Measurements from ENCODE around the gene CAPG.
A peak's percentile ranks its signal among the peaks of the same experiment; 100 is the strongest.
"Not testable (repeated sequence)": the region's sequence is repeated elsewhere in the genome, so short reads cannot be mapped to it uniquely, and the experiment has no call there.

The CAPG gene

DNA sequence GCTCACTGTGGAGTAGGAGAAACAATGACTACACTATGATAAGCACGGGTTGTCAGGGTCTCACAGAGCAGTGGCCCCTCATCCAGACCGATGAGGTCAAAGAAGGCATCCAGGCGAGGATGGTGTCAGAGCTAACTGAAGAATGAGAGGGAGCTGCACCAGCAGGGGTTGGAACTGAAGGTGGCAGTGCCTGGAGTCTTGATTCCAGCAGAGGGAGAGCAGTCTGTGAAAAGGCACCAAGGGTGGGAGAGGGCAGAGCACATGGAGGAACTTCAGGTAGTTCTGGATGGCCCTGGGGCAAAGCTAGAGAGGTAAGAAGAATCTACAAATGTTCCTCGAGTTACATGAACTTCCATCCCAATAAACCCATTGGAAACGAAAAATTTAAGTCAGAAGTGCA is 43.0 kb downstream of the CAPG start:
- no peak for DNase-seq (ENCODE audit: low spot score)
- no peak for FAIRE-seq

DNA sequence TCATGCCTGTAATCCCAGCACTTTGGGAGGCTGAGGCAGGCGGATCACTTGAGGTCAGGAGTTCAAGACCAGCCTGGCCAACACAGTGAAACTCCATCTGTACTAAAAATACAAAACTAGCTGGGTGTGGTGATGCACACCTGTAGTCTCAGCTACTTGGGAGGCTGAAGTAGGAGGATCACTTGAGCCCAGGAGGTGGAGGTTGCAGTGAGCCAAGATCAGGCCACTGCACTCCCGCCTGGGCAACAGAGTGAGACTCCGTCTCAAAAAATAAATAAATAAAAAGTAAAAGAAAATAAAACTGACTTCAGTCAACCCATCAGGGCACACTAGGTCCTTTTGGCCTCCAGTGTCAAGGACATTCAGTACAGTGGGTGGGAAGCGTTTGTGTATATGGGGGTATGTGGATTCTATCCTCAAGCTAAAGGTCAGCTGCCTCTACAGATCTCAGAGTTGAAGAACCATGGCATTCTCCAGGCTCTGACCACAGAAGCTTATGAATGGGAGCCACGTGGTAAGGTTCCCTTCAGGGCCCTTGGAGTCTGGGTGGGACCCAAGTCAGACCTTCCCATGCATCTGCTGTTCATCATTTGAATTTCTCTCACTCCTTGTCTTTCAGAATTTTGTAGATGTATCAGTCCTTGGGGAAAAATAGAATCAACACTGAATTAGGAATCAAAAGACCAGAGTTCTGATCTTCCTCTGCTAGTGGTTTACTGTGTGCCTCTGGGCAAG is 47.3 kb downstream of the CAPG start:
- DNase-seq (ENCODE audit: low spot score); FAIRE-seq: not testable (repeated sequence)

DNA sequence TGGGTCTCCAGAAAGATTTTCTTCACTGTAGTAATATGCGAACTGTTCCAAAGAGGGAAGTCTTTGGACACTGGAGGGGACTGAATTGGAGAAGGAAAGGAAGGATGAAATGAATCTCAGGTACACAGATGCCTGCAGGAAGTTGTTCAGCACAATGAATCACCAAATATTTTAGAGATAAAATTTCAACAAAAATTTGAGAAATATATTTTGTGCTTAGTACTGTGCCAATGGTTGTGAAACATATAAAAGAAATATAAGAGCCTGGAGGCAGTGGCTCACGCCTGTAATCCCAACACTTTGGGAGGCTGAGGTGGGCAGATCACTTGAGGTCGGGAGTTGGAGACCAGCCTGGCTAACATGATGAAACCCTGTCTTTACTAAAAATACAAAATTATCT is 52.4 kb downstream of the CAPG start:
- no peak for DNase-seq (ENCODE audit: low spot score)
- FAIRE-seq: no peak

DNA sequence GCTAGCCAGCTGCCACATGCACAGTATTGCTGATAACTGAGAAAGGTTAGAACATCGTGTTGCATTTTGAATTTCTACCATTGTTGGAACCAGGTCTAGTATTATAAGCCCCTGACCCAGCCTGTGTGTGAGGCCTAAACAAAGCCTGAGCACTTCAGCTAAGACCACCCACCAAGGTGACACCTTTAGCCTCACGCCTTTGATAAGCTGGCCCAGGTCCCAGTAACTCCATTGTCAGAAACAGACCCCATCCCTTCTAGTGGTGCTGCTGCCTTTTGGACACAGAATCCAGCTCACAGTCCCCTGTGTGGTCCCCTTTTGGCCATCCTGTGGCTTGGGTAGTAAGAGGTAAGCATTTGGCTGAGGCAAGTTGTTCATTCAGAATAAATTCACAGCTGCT is 54.0 kb downstream of the CAPG start:
- DNase-seq (ENCODE audit: low spot score): no peak
- FAIRE-seq: no peak

DNA sequence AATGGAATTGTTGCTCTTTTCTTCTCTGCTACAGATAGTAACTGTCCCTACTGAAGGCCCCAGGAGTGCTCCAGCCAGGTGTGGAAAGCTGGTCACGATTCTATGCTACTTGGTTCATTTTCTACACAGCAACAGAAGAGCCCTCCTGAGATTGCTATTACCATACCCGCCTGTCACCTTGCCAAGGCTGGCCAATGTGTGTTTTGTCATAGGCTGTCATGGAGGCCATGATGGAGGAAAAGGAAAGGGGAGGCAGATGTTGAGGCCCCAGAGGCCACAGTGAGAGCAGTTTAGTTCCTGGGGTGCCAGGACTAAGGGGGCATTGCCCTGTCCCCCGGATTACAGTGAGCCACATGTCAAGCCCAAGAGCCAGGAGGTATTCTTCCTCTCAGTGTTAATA is 54.6 kb downstream of the CAPG start:
- FAIRE-seq: no peak
- DNase-seq (ENCODE audit: low spot score): no peak

DNA sequence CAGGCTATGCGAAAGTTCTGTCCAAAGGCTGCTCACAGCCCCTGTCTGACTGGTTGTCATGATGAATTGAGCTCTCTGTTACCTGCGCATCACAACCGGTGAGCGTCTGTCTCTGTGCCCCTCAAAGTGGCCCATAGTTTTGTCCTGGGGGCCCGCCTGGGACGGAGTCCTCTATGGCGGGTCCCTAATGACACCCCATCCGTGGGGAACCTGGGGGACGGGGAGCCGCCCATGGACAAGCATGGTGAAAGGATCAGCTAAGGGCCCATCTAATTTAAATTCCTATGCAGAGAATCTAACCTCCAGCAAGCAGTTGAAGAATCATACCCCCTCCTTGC is 55.1 kb downstream of the CAPG start:
- DNase-seq (ENCODE audit: low spot score) (no peak), FAIRE-seq (no peak)

DNA sequence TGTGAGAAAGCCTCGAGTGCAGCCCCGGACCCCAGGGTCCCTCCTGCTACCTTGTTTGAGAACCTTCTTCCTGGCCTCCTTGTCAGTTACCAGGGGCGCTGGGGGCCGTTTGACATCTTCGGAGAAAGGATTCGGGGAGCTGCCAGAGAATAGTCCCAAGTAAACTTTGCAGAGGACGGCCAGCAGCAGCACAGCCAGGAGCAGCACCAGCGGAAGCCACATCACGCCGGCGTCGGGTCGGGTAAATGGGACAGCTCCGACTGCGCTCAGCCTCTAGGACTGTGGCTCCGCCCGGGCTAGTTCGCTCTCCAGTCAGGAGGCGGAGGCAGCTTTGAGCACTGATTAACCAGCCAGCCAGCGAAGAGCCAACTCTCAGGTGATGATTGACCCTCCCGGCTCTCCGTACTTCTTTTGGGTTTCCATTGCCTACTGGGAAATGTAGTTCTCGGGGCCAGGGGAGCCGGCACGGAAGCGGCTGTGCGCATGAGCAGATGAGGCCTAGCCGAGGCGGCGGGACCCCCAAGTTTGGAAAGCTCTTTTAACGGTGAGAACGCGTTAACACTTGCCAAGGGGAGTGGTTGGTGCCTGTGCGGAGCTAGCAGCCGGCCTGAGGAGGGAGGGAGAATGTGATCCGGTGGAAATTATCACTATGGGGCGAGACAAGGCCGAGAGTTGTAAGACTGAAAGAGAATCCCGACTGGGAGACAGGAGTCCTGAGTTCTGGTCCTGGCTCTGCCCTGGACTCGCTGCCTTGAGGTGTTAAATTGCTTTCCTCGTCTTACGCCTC is 55.7 kb downstream of the CAPG start, which contains the start of the genes ELMOD3 and RETSAT:
Gene ELMOD3, plus strand, starts transcription at position 484 of the 787 bp plus-strand sequence. CDS start 2,430 bp downstream, outside the sequence.
Gene RETSAT, minus strand, starts transcription at position 243 of the 787 bp plus-strand sequence. Its CDS starts 21 bp downstream, at position 222.
- DNase-seq (ENCODE audit: low spot score): peak; percentile 99
- no peak for FAIRE-seq

DNA sequence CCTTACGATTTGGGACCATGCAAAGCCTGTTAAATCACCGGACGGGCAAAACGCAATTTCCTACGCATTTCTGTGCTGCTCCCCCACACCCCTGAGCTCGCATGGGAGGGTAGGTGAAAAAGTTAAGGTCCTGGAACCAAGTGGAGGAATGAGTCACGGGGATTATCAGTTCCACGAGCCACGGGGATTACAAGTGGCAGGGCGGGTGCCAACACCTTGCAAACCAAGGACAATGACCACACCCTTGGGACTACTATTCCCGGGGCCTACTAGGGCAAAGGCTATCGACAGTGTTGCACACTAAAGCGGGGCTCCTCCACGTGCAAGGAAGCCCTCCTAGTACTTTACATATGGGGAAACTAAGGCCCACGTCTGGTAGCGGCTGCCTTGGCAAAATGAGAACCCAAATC is 56.3 kb downstream of the CAPG start:
- FAIRE-seq: no peak
- DNase-seq (ENCODE audit: low spot score): peak; percentile 39

DNA sequence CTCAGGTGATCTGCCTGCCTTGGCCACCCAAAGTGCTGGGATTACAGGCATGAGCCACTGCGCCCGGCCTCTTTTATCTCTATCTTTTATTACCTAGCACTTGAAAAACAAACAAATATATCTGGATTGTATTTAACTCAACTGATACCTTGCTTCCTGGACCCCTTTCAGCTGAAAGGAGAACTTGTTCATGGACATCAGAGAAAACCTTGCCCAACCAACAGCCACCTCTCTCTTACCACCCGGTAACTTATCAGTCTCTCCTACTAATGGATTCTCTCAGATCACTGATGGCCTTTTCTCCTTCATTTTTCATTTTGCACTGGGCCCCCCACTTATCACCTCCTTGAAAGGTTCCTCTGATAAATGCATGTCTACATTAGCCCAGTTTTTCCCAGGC is 62.6 kb downstream of the CAPG start:
- FAIRE-seq: no peak

More for the DNA sequence above, 62.6 kb downstream of the CAPG start:
- DNase-seq (ENCODE audit: low spot score): no peak

Data from urothelium cell line (cell line).